ENCODE data around the gene PPP2R3C.
"Not testable (repeated sequence)": the region's sequence is repeated elsewhere in the genome, so short reads cannot be mapped to it uniquely, and the experiment has no call there.

PPP2R3C gene

DNA sequence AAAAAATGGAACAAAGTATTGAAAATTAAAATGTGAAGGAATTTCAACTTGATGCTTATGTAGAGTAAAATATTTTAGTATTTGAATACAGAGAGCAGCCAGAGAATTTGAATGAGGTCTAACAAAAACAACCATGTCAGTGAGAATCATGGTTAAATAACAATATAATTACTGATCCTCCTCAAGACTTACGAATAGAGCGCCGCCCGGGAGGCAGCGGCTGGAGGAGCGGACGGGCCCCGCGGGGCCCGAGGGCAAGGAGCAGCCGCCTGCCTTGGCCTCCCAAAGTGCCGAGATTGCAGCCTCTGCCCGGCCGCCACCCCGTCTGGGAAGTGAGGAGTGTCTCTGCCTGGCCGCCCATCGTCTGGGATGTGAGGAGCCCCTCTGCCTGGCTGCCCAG is 83.5 kb downstream of the PPP2R3C start:
- H3K27me3 ChIP-seq (replicated peaks in 2 of 5; ENCODE audit: control insufficient read depth in 4 of 5, insufficient read depth in 5 of 5, low read length in 4 of 5); H3K27ac ChIP-seq (ENCODE audit: insufficient read depth in 1 of 2, low read depth in 1 of 2, low read length in 2 of 2, poor library complexity in 1 of 2, severe bottlenecking in 2 of 2); H3K4me3 ChIP-seq (ENCODE audit: control insufficient read depth in 1 of 7, extremely low read depth in 1 of 7, insufficient read depth in 4 of 7, low read depth in 2 of 7, low read length in 6 of 7); H3K4me1 ChIP-seq (ENCODE audit: control extremely low read depth in 1 of 4, control insufficient read depth in 4 of 4, insufficient read depth in 4 of 4, low read length in 3 of 4); CTCF ChIA-PET; DNase-seq; POLR2A ChIA-PET: not testable (repeated sequence)
- peaks cover 0 to 11% (median 4%) of the 10 kb centered on the region in 4 experiments for H3K36me3 ChIP-seq (ENCODE audit: control insufficient read depth in 4 of 4, insufficient read depth in 4 of 4, low read length in 3 of 4)
- no CpG with 5 or more reads among the region's 17 CpGs for WGBS (ENCODE audit: insufficient coverage)
- H3K9me3 ChIP-seq (ENCODE audit: control extremely low read depth in 1 of 5, control insufficient read depth in 4 of 5, insufficient read depth in 2 of 5, low read depth in 1 of 5, low read length in 4 of 5): peaks cover 0 to 13% (median 11%) of the 10 kb centered on the region in 5 experiments

All from common myeloid progenitor, CD34-positive (primary cell).